ENCODE data around the gene ATXN7.

- TF ChIP-seq GABPA (IDR thresholded peaks at IDR 0.05 in 1 of 2, conservative IDR thresholded peaks at IDR 0.05 in 1 of 2) (no peak), REST (IDR thresholded peaks at IDR 0.05) (no peak), CTCF (IDR thresholded peaks at IDR 0.05; ENCODE audit: low read depth, low read length, missing input control) (no peak), ATF3 (IDR thresholded peaks at IDR 0.05) (no peak), RAD21 (IDR thresholded peaks at IDR 0.05) (no peak)
These were observed 175.7 kb downstream of the ATXN7 start for GRCh38 chr3:64039332-64039731.

All from liver (tissue), 3 donors.